GM12874 (cell line): ENCODE measurements around the gene PEX13.

Experiments used
- TF ChIP-seq, protein P1 (sequence below): IDR thresholded peaks from 2 replicates; pipeline ENCODE4 v1.5.1; 2011; ENCODE audit warnings: low read depth, mild to moderate bottlenecking, control low read depth, low read length, moderate library complexity; ENCODE audit not compliant: insufficient read depth

PEX13 gene

DNA sequence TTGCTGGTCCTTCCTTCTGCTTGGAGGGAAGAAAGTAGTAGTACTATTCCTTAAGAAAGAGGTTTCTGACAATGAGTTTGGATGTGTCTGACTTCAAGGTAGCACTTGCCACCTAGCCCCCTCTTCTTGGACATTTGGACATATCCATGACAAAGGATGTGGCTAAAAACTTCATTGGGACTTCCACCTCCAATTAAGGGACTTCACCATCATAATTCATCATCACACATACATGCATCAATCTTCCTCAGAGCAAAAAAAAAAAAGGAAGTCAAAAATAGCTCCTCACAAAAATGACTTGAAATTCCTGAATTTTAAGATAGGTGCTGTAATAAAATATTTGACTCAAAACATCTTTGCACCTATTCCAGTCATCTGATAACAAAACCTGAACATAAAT, 23.4 kb upstream of the PEX13 start:
- TF ChIP-seq, protein P1, sequence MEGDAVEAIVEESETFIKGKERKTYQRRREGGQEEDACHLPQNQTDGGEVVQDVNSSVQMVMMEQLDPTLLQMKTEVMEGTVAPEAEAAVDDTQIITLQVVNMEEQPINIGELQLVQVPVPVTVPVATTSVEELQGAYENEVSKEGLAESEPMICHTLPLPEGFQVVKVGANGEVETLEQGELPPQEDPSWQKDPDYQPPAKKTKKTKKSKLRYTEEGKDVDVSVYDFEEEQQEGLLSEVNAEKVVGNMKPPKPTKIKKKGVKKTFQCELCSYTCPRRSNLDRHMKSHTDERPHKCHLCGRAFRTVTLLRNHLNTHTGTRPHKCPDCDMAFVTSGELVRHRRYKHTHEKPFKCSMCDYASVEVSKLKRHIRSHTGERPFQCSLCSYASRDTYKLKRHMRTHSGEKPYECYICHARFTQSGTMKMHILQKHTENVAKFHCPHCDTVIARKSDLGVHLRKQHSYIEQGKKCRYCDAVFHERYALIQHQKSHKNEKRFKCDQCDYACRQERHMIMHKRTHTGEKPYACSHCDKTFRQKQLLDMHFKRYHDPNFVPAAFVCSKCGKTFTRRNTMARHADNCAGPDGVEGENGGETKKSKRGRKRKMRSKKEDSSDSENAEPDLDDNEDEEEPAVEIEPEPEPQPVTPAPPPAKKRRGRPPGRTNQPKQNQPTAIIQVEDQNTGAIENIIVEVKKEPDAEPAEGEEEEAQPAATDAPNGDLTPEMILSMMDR, result no peak

DNA sequence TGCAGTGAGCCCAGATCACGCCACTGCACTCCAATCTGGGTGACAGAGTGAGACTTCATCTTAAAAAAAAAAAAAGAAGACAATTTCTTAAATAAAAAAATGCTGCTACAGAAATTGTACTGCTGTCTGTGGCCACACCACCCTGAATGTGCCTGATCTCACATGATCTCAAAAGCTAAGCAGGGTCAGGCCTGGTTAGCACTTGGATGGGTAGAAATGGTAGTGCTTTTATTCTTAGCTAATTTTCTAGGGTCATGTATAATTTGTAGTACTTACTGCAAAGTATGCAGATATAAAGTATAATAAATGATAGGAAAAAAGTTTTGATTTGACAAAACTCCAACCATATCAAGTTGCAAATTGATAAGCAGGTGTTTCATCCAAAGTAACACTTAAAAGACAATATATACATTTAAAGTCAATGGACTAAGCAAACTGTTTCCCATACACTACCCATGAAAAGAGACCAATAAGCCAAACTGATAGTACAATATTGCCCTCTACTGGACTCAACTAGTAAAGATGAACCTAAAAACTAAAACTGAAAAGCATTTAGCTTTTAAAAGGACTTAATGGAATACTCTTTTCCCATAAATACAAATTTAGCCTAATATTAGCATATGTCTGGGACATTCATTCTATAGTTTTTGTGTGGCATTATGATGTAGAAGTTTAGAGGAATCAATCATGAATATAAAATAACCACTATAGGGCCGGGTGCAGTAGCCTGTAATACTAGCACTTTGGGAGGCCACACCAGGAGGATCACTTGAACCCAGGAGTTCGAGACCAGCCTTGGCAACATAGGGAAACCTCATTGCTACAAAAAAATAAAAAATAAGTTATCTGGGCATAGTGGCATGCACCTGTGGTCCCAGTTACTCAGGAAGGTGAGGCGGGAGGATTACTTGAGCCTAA, 18.6 kb upstream of the PEX13 start:
- TF ChIP-seq, protein P1, result no peak

DNA sequence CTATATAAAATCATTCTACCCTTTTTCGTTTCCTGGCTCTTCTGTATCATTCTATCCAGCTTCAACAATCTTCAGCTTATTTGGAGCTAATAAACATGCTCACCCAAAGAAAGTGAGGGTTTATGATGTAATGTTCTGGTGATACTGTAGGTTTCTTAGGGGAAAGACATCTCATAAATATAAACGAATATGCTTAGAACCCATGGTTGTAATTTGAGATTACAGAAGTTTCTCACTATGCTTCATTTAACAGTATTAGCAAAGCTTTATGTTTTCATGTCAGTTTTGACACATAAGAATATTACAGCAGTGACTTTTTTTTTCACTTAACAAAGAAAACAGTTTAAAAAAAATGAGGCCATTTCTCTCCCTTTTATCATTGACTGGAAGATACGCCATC, 11.8 kb upstream of the PEX13 start:
- TF ChIP-seq, protein P1, result no peak

DNA sequence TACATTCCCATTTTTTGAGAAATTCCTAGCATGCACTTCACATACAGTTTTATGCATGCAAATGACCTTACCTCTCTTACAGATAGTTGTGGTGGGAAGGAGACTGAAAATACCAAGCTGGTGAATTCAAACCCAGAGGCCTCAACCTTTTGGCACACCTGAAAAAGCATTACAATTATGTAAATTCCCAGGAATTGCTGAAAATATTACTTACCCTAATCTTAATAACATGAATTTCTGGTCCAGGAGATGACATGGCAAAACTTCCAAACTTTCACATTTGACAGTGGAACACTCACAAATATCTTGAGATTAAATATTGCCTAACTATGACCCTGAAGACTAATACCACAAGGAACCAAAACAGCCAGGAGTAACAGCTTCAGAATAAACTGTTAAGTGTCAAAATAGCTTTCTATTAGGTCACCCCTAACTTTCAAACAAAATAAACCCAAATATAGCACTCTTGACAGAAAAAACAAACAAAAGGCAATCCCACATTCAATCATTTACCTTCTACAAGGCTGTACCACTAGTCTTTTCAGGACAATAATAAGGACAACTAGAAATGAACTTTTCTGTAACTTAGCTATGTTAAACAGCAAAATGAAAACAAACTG, 10.9 kb upstream of the PEX13 start:
- TF ChIP-seq, protein P1, result no peak

DNA sequence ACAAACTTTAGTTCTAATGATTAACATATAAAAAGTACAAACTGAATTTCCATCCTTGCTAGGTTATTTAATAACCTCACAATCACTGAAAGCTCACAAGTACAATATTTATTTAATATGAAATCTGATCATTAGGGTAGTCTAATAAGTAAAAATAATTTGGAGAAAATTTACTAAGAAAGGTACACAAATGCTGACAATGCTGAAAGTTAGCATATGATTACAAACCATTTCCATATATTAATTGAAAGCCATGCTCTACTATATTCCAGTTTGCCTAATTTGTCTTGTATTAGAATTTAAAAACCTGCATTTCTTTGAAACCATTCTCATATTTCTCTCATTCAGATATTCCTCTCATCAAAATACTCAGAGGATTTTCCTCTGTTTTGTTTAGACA, 8.2 kb upstream of the PEX13 start:
- TF ChIP-seq, protein P1, result no peak

DNA sequence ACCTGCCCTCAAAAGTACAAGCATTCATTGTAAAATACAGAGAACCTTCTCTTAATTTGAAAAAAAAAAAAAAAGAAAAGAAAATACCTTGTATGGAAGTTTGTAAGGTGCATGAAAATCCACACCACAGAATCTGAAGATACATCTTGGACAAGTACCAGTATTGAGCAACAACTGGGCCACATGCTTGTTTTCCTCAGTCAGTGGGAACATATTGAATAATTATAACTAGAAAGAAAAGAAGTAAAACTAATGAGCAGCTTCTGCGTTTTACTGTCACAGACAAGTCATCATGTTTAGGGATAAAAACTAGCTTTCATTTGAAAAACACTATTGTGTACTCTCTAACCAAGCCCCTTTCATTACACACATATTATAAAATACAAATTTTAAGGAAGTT, 5.8 kb upstream of the PEX13 start:
- TF ChIP-seq, protein P1, result no peak

DNA sequence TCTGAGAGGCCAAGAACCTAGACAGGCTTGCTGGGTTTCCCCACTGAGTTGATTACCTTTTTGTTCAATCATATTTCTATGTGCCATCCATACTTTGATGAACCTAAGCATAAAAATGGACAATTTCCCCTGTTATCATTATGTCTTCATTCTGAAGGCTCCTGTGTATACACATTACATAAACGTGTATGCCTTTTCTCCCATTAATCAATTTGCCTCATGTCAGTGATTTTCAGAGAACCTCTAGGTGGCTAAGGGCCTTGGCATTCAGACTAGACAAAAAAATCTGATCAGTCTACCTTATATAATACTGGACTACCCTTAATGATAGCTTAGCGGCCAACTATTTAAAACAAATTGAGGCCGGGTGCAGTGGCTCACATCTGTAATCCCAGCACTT, 4.1 kb upstream of the PEX13 start:
- TF ChIP-seq, protein P1, result no peak
